ENCODE results near the gene RTP5.

GRCh38 chr2:241894681-241895426 lies 25.3 kb downstream of the RTP5 start:
- TF ChIP-seq EZH2phosphoT487 (IDR thresholded peaks at IDR 0.05; ENCODE audit: insufficient read depth, low read depth): no peak
- no peak for TF ChIP-seq EZH2 (IDR thresholded peaks at IDR 0.05; ENCODE audit: insufficient read depth, poor library complexity, severe bottlenecking)

Data from GM23248 (cell line).